K562 (cell line): Measurements from ENCODE around the gene WT1. TPM values are rescaled to one million over a fixed set of nuclear protein-coding genes. Genes with fewer than 3 reads are reported as not detected.

Source experiments
- ATAC-seq: fragments of 200-7000 bp; cut with Tn5 transposase; 3 replicates; pipeline ENCODE4 v1.9.1; 2020; ENCODE audit warnings: moderate library complexity
- BruUV-seq: library from RNA; stranded (reverse); fragments of 400-500 nt; replicated peaks from 2 replicates; lab custom pipeline; 2021; lab: Mats Ljungman, UMichigan
- CTCF ChIA-PET: fragments of 300-600 bp; formaldehyde crosslinking; extraction: SDS; loops from one replicate; lab custom pipeline; 2021; ENCODE audit warnings: low intra/inter-chr PET ratio; lab: Yijun Ruan, JAX
- POLR2A ChIA-PET: fragments of 300-600, 350-650 bp; sonication (Branson Sonifier 250); formaldehyde crosslinking; extraction: SDS; loops from one replicate; lab custom pipeline; 2021; ENCODE audit warnings: antibody characterized with exemption, inconsistent platforms; lab: Yijun Ruan, JAX
- DNase-seq, 4 experiments: peaks; one replicate each; pipeline versions ENCODE4 v3.0.0 to v3.0.0-alpha.2; 2011 to 2018; ENCODE audit warnings: low spot score in 3 of 4, mixed read lengths in 3 of 4; ENCODE audit errors: extremely low read depth in 1 of 4
- FAIRE-seq: peaks from 2 replicates; lab custom pipeline; 2011; peaks lifted over from hg19 to GRCh38; lab: Jason Lieb, UNC
- H2AFZ ChIP-seq: 2 replicates; pipeline ENCODE4 v1.6.0; 2011; ENCODE audit warnings: low read depth, low read length, control low read depth, inconsistent platforms
- H3K27ac ChIP-seq: fragments of 200-600 bp; 3 replicates; pipeline ENCODE4 v1.8.0; 2011; ENCODE audit warnings: low read depth, mild to moderate bottlenecking, control low read depth, inconsistent platforms, low read length, moderate library complexity, mixed read lengths; ENCODE audit errors: extremely low read depth
- H3K27me3 ChIP-seq, 2 experiments: fragments of 300-600 bp in 1 of 2; 2 replicates in 1 of 2; 3 replicates in 1 of 2; pipeline versions ENCODE4 v1.6.0 to v1.8.0; 2011; ENCODE audit warnings: inconsistent platforms in 2 of 2, low read length in 2 of 2, mild to moderate bottlenecking in 1 of 2, mixed read lengths in 1 of 2, moderate library complexity in 1 of 2; ENCODE audit not compliant: control insufficient read depth in 2 of 2, insufficient read depth in 2 of 2
- H3K36me3 ChIP-seq: fragments of 300-600 bp; 3 replicates; pipeline ENCODE4 v1.8.0; 2011; ENCODE audit warnings: mild to moderate bottlenecking, low read length, inconsistent platforms; ENCODE audit not compliant: control insufficient read depth, insufficient read depth
- H3K4me1 ChIP-seq, 2 experiments: fragments of 200-600 bp in 1 of 2; replicated peaks in 1 of 2; 2 replicates in 1 of 2; 3 replicates in 1 of 2; pipeline versions ENCODE4 v1.5.1 to v1.8.0; 2011; ENCODE audit warnings: inconsistent platforms in 2 of 2, low read length in 2 of 2, mild to moderate bottlenecking in 1 of 2, mixed read lengths in 1 of 2, moderate library complexity in 1 of 2; ENCODE audit not compliant: control insufficient read depth in 2 of 2, insufficient read depth in 2 of 2
- H3K4me2 ChIP-seq: 2 replicates; pipeline ENCODE4 v1.6.1; 2011; ENCODE audit warnings: low read length, control low read depth, inconsistent platforms, mixed read lengths; ENCODE audit not compliant: insufficient read depth
- H3K4me3 ChIP-seq: fragments of 200-600 bp; sonication (generic), shearing (Covaris generic); 2 replicates; pipeline ENCODE4 v1.5.1; 2016; ENCODE audit warnings: control low read depth, inconsistent platforms
- H3K79me2 ChIP-seq: fragments of 200-600 bp; 3 replicates; pipeline ENCODE4 v1.8.0; 2011; ENCODE audit warnings: low read length, inconsistent platforms; ENCODE audit not compliant: control insufficient read depth, insufficient read depth
- H3K9ac ChIP-seq, 2 experiments: 2 replicates each; pipeline versions ENCODE4 v1.6.0 to v1.6.1; 2011; ENCODE audit warnings: low read depth in 2 of 2, low read length in 2 of 2, control low read depth in 1 of 2, inconsistent platforms in 1 of 2, mild to moderate bottlenecking in 1 of 2, mixed read lengths in 1 of 2; ENCODE audit not compliant: insufficient read depth in 1 of 2
- H3K9me1 ChIP-seq: one replicate; pipeline ENCODE4 v1.6.0; 2011; ENCODE audit warnings: inconsistent platforms, mild to moderate bottlenecking, low read length, moderate library complexity; ENCODE audit not compliant: control insufficient read depth, insufficient read depth
- H3K9me3 ChIP-seq: replicated peaks from 2 replicates; pipeline ENCODE4 v1.5.1; 2011; ENCODE audit warnings: low read depth, low read length, inconsistent platforms; ENCODE audit not compliant: control insufficient read depth, insufficient read depth
- H4K20me1 ChIP-seq: replicated peaks from 2 replicates; pipeline ENCODE4 v1.6.1; 2011; ENCODE audit warnings: low read length, inconsistent platforms, mixed read lengths; ENCODE audit not compliant: control insufficient read depth, insufficient read depth
- KDM4B ChIP-seq, 2 experiments: fragments of 450-650 bp in 1 of 2; sonication (generic) in 1 of 2; IDR thresholded peaks; 2 replicates each; pipeline ENCODE4 v1.6.1; 2016 to 2017; ENCODE audit warnings: borderline replicate concordance in 2 of 2, antibody characterized with exemption in 1 of 2, low read depth in 1 of 2, mild to moderate bottlenecking in 1 of 2
- LCOR ChIP-seq: sonication (generic); formaldehyde crosslinking; IDR thresholded peaks from 2 replicates; pipeline ENCODE4 v1.8.0; 2022; ENCODE audit warnings: mild to moderate bottlenecking, missing genetic modification reagents
- NRF1 ChIP-seq, 2 experiments: fragments of 450-650 bp; IDR thresholded peaks in 1 of 2; conservative IDR thresholded peaks in 1 of 2; 2 replicates each; pipeline ENCODE4 v1.6.1; 2014; ENCODE audit warnings: mild to moderate bottlenecking in 2 of 2
- PCBP1 ChIP-seq: fragments of 200-400 bp; formaldehyde crosslinking; IDR thresholded peaks from 2 replicates; pipeline ENCODE4 v1.6.1; 2018; ENCODE audit warnings: mild to moderate bottlenecking, low read depth, low read length; ENCODE audit not compliant: poor library complexity, severe bottlenecking
- SETDB1 ChIP-seq: IDR thresholded peaks from one replicate; pipeline ENCODE4 v1.6.1; 2012; ENCODE audit warnings: low read length, control low read depth, inconsistent platforms
- SMARCA4 ChIP-seq: fragments of 450-650 bp; IDR thresholded peaks from 2 replicates; pipeline ENCODE4 v1.6.1; 2016
- THRAP3 ChIP-seq: fragments of 450-650 bp; IDR thresholded peaks from 2 replicates; pipeline ENCODE4 v1.6.1; 2016; ENCODE audit warnings: mild to moderate bottlenecking, inconsistent platforms, borderline replicate concordance
- TSC22D4 ChIP-seq: fragments of 450-650 bp; IDR thresholded peaks from 2 replicates; pipeline ENCODE4 v1.6.1; 2016; ENCODE audit warnings: missing genetic modification characterization, missing biosample characterization, control low read depth
- ZNF232 ChIP-seq: sonication (generic); formaldehyde crosslinking; IDR thresholded peaks from 2 replicates; pipeline ENCODE4 v1.8.0; 2022; ENCODE audit warnings: mild to moderate bottlenecking, missing genetic modification reagents
- ZNF583 ChIP-seq: fragments of 250-450 bp; sonication (Bioruptor Pico); IDR thresholded peaks from 2 replicates; pipeline ENCODE4 v1.4.0; 2020
- ZNF780A ChIP-seq: fragments of 250-450 bp; sonication (Bioruptor Pico); IDR thresholded peaks from 2 replicates; pipeline ENCODE4 v1.5.0; 2021; ENCODE audit warnings: mild to moderate bottlenecking
- WGBS: fragments of 100-300 bp; shearing (Covaris generic); methylation state at CpG from one replicate; pipeline ENCODE4 v1.1.6; 2016; ENCODE audit warnings: low coverage, mixed read lengths; ENCODE audit not compliant: insufficient coverage; ENCODE audit errors: missing lambda C conversion rate; 5-methylcytosine and 5-hydroxymethylcytosine counted together
- in situ Hi-C: fragments of 300-500 bp; cut with MboI; formaldehyde crosslinking; loops from 4 replicates; pipeline ENCODE4 v1.15.0; 2018; ENCODE audit warnings: inconsistent platforms, mixed read lengths
- intact Hi-C: fragments of 100-400 bp; cut with micrococcal nuclease; formaldehyde crosslinking; loops from 2 replicates; pipeline ENCODE4 v1.14.2; 2022
- polyA plus RNA-seq, 8 experiments: library from polyadenylated mRNA; depleted of rRNA in 4 of 8; stranded (reverse) in 5 of 8; unstranded in 3 of 8; fragments of >200 nt; fragmentation: Nextera tagmentation in 2 of 8; fragmentation: Illumina TruSeq in 1 of 8; extraction: Ambion mirVana in 2 of 8; extraction: Trizol in 1 of 8; gene quantifications; 2 replicates each; pipeline versions ENCODE4 v1.2.1 to v1.2.3, GENCODE V29; 2011 to 2014; ENCODE audit warnings: inconsistent platforms in 1 of 8, missing spikeins in 1 of 8
- total RNA-seq, 7 experiments: library from RNA; depleted of rRNA in 6 of 7; stranded (reverse); fragments of >200 nt in 6 of 7; fragmentation: Illumina TruSeq in 2 of 7; extraction: Trizol in 2 of 7; gene quantifications; 2 replicates each; pipeline versions ENCODE4 v1.2.1 to v1.2.3, GENCODE V29; 2011 to 2021; ENCODE audit warnings: low replicate concordance in 1 of 7
- TF ChIP-seq, protein P1 (sequence below): fragments of 250-450 bp; sonication (Bioruptor Pico); IDR thresholded peaks from 2 replicates; pipeline ENCODE4 v1.4.0; 2020; ENCODE audit warnings: mild to moderate bottlenecking, moderate library complexity

WT1 gene
- total and polyA plus RNA-seq, 9 of the 15 experiments (the other 6 are each of a cell fraction or from before 2014, with no cell fraction given): 7.1 to 33.8 (median 19.4) TPM

DNA sequence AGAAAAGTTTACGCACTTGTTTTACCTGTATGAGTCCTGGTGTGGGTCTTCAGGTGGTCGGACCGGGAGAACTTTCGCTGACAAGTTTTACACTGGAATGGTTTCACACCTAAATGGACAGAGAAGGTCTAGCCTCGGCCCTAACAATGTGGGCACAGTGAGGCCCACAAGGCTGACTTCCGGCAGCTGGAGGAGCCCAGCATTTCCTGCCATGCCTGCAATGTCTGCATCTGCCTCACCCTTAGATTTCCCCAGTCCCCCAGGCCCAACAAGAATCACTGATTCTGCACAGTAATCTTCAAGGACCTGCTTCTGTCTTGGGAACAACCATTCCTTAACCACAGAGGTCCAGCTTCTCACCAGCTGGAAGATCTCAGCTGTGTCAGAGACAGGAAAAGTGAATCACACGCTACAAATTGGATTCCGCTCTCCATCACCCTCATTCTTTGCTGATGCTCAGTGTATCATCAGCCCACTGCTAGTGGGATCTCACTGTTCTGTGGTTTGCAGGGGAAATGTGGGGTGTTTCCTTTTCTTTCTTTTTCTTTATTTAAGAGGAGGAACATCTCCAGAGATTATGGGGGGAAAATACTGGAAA, 43.3 kb downstream of the WT1 start:
- no peak overlapping the region for H2AFZ ChIP-seq
- in situ Hi-C loops: no loop called here
- FAIRE-seq: no peak

DNA sequence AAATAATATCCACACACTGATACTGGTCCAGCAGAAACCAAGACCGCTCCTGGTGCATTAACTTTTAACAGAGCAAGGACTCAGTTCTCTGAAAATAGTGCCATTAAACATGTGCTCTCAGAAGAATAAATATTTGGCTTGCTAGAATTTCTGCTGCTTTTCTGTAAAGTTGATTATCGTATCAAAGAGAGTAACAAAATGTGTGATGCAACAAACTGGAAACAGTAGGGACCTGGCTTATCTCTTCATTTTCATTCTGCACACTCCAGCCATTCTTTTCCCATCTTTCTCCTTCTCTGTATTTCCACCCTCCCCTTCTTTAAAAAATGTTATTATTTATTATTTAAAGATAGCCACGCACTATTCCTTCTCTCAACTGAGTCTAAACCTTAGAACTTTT, 43.9 kb downstream of the WT1 start:
- H3K9ac ChIP-seq: no peak overlapping the region
- H3K9me3 ChIP-seq: no peaks in the 10 kb centered on the region
- H4K20me1 ChIP-seq: no peaks in the 10 kb centered on the region
- H3K9me1 ChIP-seq: no peaks in the 10 kb centered on the region
- DNase-seq (no peak), FAIRE-seq (no peak), ATAC-seq (no peak)
- ChIA-PET POLR2A (no interaction called here), CTCF (no interaction called here)
- intact Hi-C loops: no loop called here
- no peak overlapping the region; the same call in 2 of the 3 replicates for H3K27ac ChIP-seq
- peaks cover 0 to 16% of the 10 kb centered on the region in 2 experiments; a peak in 3 of 5 replicates for H3K4me1 ChIP-seq
- WGBS: 77% methylated on average over 3 of the region's 3 CpGs
- in situ Hi-C loops: no loop called here
- no peaks in the 10 kb centered on the region for H3K79me2 ChIP-seq
- H2AFZ ChIP-seq: no peak overlapping the region
- H3K4me2 ChIP-seq: no peak overlapping the region
- no peaks in the 10 kb centered on the region for H3K27me3 ChIP-seq
- peaks cover 88% of the 10 kb centered on the region; the same call in 2 of the 3 replicates for H3K36me3 ChIP-seq
- BruUV-seq: no TSS peak
- H3K4me3 ChIP-seq: no peak overlapping the region
- TF ChIP-seq SMARCA4 (peak; percentile 25; the same call in 1 of the 2 replicates), ZNF583 (CRISPR knock-in tag) (no peak), KDM4B (IDR thresholded peaks at IDR 0.05; ENCODE audit: borderline replicate concordance in 2 of 2, low read depth in 1 of 2) (no peak), PCBP1 (no peak), SETDB1 (no peak), THRAP3 (no peak)
- TF ChIP-seq, protein P1, sequence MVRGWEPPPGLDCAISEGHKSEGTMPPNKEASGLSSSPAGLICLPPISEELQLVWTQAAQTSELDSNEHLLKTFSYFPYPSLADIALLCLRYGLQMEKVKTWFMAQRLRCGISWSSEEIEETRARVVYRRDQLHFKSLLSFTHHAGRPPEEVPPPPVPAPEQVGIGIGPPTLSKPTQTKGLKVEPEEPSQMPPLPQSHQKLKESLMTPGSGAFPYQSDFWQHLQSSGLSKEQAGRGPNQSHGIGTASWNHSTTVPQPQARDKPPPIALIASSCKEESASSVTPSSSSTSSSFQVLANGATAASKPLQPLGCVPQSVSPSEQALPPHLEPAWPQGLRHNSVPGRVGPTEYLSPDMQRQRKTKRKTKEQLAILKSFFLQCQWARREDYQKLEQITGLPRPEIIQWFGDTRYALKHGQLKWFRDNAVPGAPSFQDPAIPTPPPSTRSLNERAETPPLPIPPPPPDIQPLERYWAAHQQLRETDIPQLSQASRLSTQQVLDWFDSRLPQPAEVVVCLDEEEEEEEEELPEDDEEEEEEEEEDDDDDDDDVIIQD (CRISPR knock-in tag): no peak

More for the DNA sequence above, 43.3 kb downstream of the WT1 start:
- intact Hi-C loops: no loop called here
- Histone ChIP-seq H3K36me3 (peaks cover 90% of the 10 kb centered on the region; the same call in 2 of the 3 replicates), H4K20me1 (no peaks in the 10 kb centered on the region), H3K9me3 (no peaks in the 10 kb centered on the region), H3K27me3 (no peaks in the 10 kb centered on the region), H3K27ac (no peak overlapping the region; the same call in 2 of the 3 replicates), H3K9me1 (no peaks in the 10 kb centered on the region), H3K9ac (no peak overlapping the region), H3K4me2 (no peak overlapping the region), H3K4me1 (peaks cover 0 to 10% of the 10 kb centered on the region in 2 experiments; a peak in 3 of 5 replicates), H3K4me3 (no peak overlapping the region), H3K79me2 (no peaks in the 10 kb centered on the region)
- ATAC-seq (no peak), DNase-seq (no peak)
- WGBS: 97% methylated on average over 8 of the region's 8 CpGs
- POLR2A ChIA-PET: interaction anchor here (1.5 kb wide), 1 partner anchor 12 kb away, joined by 3 read pairs; no protein-coding TSS in a partner anchor
- CTCF ChIA-PET: no interaction called here
- no peak for TF ChIP-seq LCOR (CRISPR knock-in tag)
- TF ChIP-seq ZNF232 (CRISPR knock-in tag): no peak
- TF ChIP-seq THRAP3: no peak
- TF ChIP-seq NRF1 (conservative IDR thresholded peaks at IDR 0.05 in 1 of 2, IDR thresholded peaks at IDR 0.05 in 1 of 2): no peak
- TF ChIP-seq TSC22D4: no peak
- TF ChIP-seq ZNF780A (CRISPR knock-in tag): no peak
- BruUV-seq: no TSS peak
